ENCODE measurements around the gene OR2L5. TPM values are rescaled to one million over a fixed set of nuclear protein-coding genes. Genes with fewer than 3 reads are reported as not detected.

The OR2L5 gene
- total RNA-seq (2014; rRNA removed; shearing (Covaris generic)) (not detected in 2 replicates), polyA plus RNA-seq (2016; fragmentation: Nextera tagmentation; extraction: Ambion mirVana) (not detected in 2 replicates)

- Histone ChIP-seq H3K4me1 (ENCODE audit: insufficient read depth) (no peaks in the 10 kb centered on the region), H3F3A (ENCODE audit: insufficient read depth) (no peaks in the 10 kb centered on the region), H3K36me3 (ENCODE audit: low read depth) (no peaks in the 10 kb centered on the region), H3K27ac (no peak within 1 kb of the TSS), H3K79me2 (ENCODE audit: insufficient read depth) (no peaks in the 10 kb centered on the region), H3K9ac (no peak within 1 kb of the TSS), H3K4me3 (no peak within 1 kb of the TSS), H3K9me3 (ENCODE audit: low read depth) (no peaks in the 10 kb centered on the region), H3K9me2 (ENCODE audit: insufficient read depth) (no peaks in the 10 kb centered on the region), H4K20me1 (ENCODE audit: insufficient read depth) (no peaks in the 10 kb centered on the region), H2AFZ (no peak within 1 kb of the TSS), H3K27me3 (replicated peaks; ENCODE audit: insufficient read depth) (no peaks in the 10 kb centered on the region), H3K4me2 (ENCODE audit: unreplicated experiment) (no peak within 1 kb of the TSS)
- no peak for DNase-seq
- 44 to 47% methylated on average over 2 of the region's 2 CpGs for WGBS, 2 experiments (ENCODE audit: low coverage in 1 of 2, low lambda C conversion rate in 2 of 2, missing lambda C conversion rate in 2 of 2)
- TF ChIP-seq EZH2phosphoT487 (IDR thresholded peaks at IDR 0.05; ENCODE audit: insufficient read depth, low read depth) (no peak), EZH2 (IDR thresholded peaks at IDR 0.05; ENCODE audit: insufficient read depth, poor library complexity, severe bottlenecking) (no peak)
- in situ Hi-C loops (cut with MboI) = no loop called here
Observed at GRCh38 chr1:248013229-248013710, at the start of gene OR2L5. Gene OR2L5 (plus strand): TSS chr1:248013660. CDS start chr1:248021948, 8,288 bp downstream.

GRCh38 chr1:247964933-247965332, 48.5 kb upstream of the OR2L5 start, which contains the start of gene OR2AK2:
Gene OR2AK2 (plus strand): TSS chr1:247965233. CDS start chr1:247965377, 144 bp downstream.
- DNase-seq = no peak
- 13 to 16% methylated on average over 2 of the region's 2 CpGs for WGBS, 2 experiments (ENCODE audit: low coverage in 1 of 2, low lambda C conversion rate in 2 of 2, missing lambda C conversion rate in 2 of 2)
- no peak within 1 kb of the TSS for H3K4me3 ChIP-seq
- no peaks in the 10 kb centered on the region for H3K36me3 ChIP-seq (ENCODE audit: low read depth)
- no peak within 1 kb of the TSS for H3K27ac ChIP-seq
- no peaks in the 10 kb centered on the region for H3K9me2 ChIP-seq (ENCODE audit: insufficient read depth)
- no peak within 1 kb of the TSS for H2AFZ ChIP-seq
- H3K4me2 ChIP-seq (ENCODE audit: unreplicated experiment) = no peak within 1 kb of the TSS
- no peaks in the 10 kb centered on the region for H3K79me2 ChIP-seq (ENCODE audit: insufficient read depth)
- no peaks in the 10 kb centered on the region for H3F3A ChIP-seq (ENCODE audit: insufficient read depth)
- H3K27me3 ChIP-seq (replicated peaks; ENCODE audit: insufficient read depth) = no peaks in the 10 kb centered on the region
- TF ChIP-seq EZH2 (IDR thresholded peaks at IDR 0.05; ENCODE audit: insufficient read depth, poor library complexity, severe bottlenecking) (no peak), EZH2phosphoT487 (IDR thresholded peaks at IDR 0.05; ENCODE audit: insufficient read depth, low read depth) (no peak)
- H3K9ac ChIP-seq = no peak within 1 kb of the TSS
- no peaks in the 10 kb centered on the region for H3K4me1 ChIP-seq (ENCODE audit: insufficient read depth)
- no peaks in the 10 kb centered on the region for H4K20me1 ChIP-seq (ENCODE audit: insufficient read depth)
- in situ Hi-C loops (cut with MboI) = no loop called here
- no peaks in the 10 kb centered on the region for H3K9me3 ChIP-seq (ENCODE audit: low read depth)

- Histone ChIP-seq H3K4me2 (ENCODE audit: unreplicated experiment) (no peak overlapping the region), H3K9me2 (ENCODE audit: insufficient read depth) (no peaks in the 10 kb centered on the region), H3K9me3 (ENCODE audit: low read depth) (no peaks in the 10 kb centered on the region), H4K20me1 (ENCODE audit: insufficient read depth) (no peaks in the 10 kb centered on the region), H2AFZ (no peak overlapping the region), H3K27me3 (replicated peaks; ENCODE audit: insufficient read depth) (no peaks in the 10 kb centered on the region), H3K4me1 (ENCODE audit: insufficient read depth) (no peaks in the 10 kb centered on the region), H3K9ac (no peak overlapping the region), H3K79me2 (ENCODE audit: insufficient read depth) (no peaks in the 10 kb centered on the region), H3K4me3 (no peak overlapping the region), H3K36me3 (ENCODE audit: low read depth) (no peaks in the 10 kb centered on the region), H3K27ac (no peak overlapping the region), H3F3A (ENCODE audit: insufficient read depth) (no peaks in the 10 kb centered on the region)
- 38% methylated on average over 4 to 5 of the region's 5 CpGs for WGBS, 2 experiments (ENCODE audit: low coverage in 1 of 2, low lambda C conversion rate in 2 of 2, missing lambda C conversion rate in 2 of 2)
- TF ChIP-seq EZH2phosphoT487 (IDR thresholded peaks at IDR 0.05; ENCODE audit: insufficient read depth, low read depth) = no peak
- TF ChIP-seq EZH2 (IDR thresholded peaks at IDR 0.05; ENCODE audit: insufficient read depth, poor library complexity, severe bottlenecking) = no peak
- DNase-seq = no peak
- in situ Hi-C loops (cut with MboI) = no loop called here
Observed at GRCh38 chr1:247966532-247967204, 46.8 kb upstream of the OR2L5 start.

GRCh38 chr1:247992986-247993385, 20.5 kb upstream of the OR2L5 start:
- Histone ChIP-seq H3K27ac (no peak overlapping the region), H4K20me1 (ENCODE audit: insufficient read depth) (no peaks in the 10 kb centered on the region), H3K79me2 (ENCODE audit: insufficient read depth) (no peaks in the 10 kb centered on the region), H3K36me3 (ENCODE audit: low read depth) (no peaks in the 10 kb centered on the region), H3K4me2 (ENCODE audit: unreplicated experiment) (no peak overlapping the region), H3F3A (ENCODE audit: insufficient read depth) (no peaks in the 10 kb centered on the region), H3K4me1 (ENCODE audit: insufficient read depth) (no peaks in the 10 kb centered on the region), H2AFZ (no peak overlapping the region), H3K9me2 (ENCODE audit: insufficient read depth) (no peaks in the 10 kb centered on the region), H3K9me3 (ENCODE audit: low read depth) (no peaks in the 10 kb centered on the region), H3K27me3 (replicated peaks; ENCODE audit: insufficient read depth) (no peaks in the 10 kb centered on the region), H3K4me3 (no peak overlapping the region), H3K9ac (no peak overlapping the region)
- WGBS, 2 experiments (ENCODE audit: low coverage in 1 of 2, low lambda C conversion rate in 2 of 2, missing lambda C conversion rate in 2 of 2) = 0 to 2% methylated on average over 2 of the region's 2 CpGs
- DNase-seq = no peak
- in situ Hi-C loops (cut with MboI) = no loop called here
- TF ChIP-seq EZH2 (IDR thresholded peaks at IDR 0.05; ENCODE audit: insufficient read depth, poor library complexity, severe bottlenecking) (no peak), EZH2phosphoT487 (IDR thresholded peaks at IDR 0.05; ENCODE audit: insufficient read depth, low read depth) (no peak)

All from GM23248 (cell line).